GM12878 (cell line): Measurements from ENCODE around the gene ARHGAP45. TPM values are rescaled to one million over a fixed set of nuclear protein-coding genes. Genes with fewer than 3 reads are reported as not detected.

Experiments
- ATAC-seq: fragments of 200-7000 bp; cut with Tn5 transposase; 3 replicates; pipeline ENCODE4 v1.9.1; 2020; ENCODE audit warnings: mild to moderate bottlenecking, moderate library complexity
- BruUV-seq: library from RNA; stranded (reverse); fragments of 400-500 nt; replicated peaks from 2 replicates; lab custom pipeline; 2021; lab: Mats Ljungman, UMichigan
- CTCF ChIA-PET: fragments of 300-600 bp; sonication (Branson Sonifier 250); formaldehyde crosslinking; extraction: SDS; loops from one replicate; lab custom pipeline; 2021; ENCODE audit warnings: inconsistent platforms; lab: Yijun Ruan, JAX
- POLR2A ChIA-PET: fragments of 350-600 bp; formaldehyde crosslinking; extraction: SDS; loops from one replicate; lab custom pipeline; 2021; ENCODE audit warnings: inconsistent platforms; lab: Charles Lee
- RAD21 ChIA-PET: fragments of 300-600 bp; sonication (Branson Sonifier 250); formaldehyde crosslinking; loops from one replicate; lab custom pipeline; 2023; ENCODE audit warnings: antibody characterized with exemption; ENCODE audit not compliant: unreplicated experiment; lab: Charles Lee
- SMC1A ChIA-PET: fragments of 300-600 bp; sonication (Branson Sonifier 250); formaldehyde crosslinking; loops from one replicate; lab custom pipeline; 2023; ENCODE audit not compliant: unreplicated experiment, uncharacterized antibody; lab: Charles Lee
- DNase-seq: peaks from one replicate; pipeline ENCODE4 v3.0.0-alpha.2; 2011; ENCODE audit warnings: low read depth, low spot score
- FAIRE-seq: peaks from 3 replicates; lab custom pipeline; 2011; peaks lifted over from hg19 to GRCh38; lab: Jason Lieb, UNC
- H2AFZ ChIP-seq: 2 replicates; pipeline ENCODE4 v1.6.0; 2011; ENCODE audit warnings: low read depth, low read length, control low read depth; ENCODE audit not compliant: control insufficient read depth
- H3K27ac ChIP-seq: 2 replicates; pipeline ENCODE4 v1.5.1; 2011; ENCODE audit warnings: control low read depth; ENCODE audit not compliant: control insufficient read depth, insufficient read depth
- H3K27me3 ChIP-seq, 2 experiments: replicated peaks in 1 of 2; 2 replicates each; pipeline versions ENCODE4 v1.6.0 to v1.6.1; 2011; ENCODE audit warnings: low read length in 1 of 2; ENCODE audit not compliant: control insufficient read depth in 2 of 2, insufficient read depth in 2 of 2
- H3K36me3 ChIP-seq, 2 experiments: 2 replicates each; pipeline ENCODE4 v1.5.1; 2011; ENCODE audit warnings: low read length in 1 of 2; ENCODE audit not compliant: control insufficient read depth in 2 of 2, insufficient read depth in 2 of 2
- H3K4me1 ChIP-seq: 2 replicates; pipeline ENCODE4 v1.6.1; 2011; ENCODE audit warnings: mild to moderate bottlenecking, low read length, moderate library complexity, mixed read lengths; ENCODE audit not compliant: control insufficient read depth, insufficient read depth
- H3K4me2 ChIP-seq: 2 replicates; pipeline ENCODE4 v1.6.0; 2011; ENCODE audit warnings: control low read depth; ENCODE audit not compliant: control insufficient read depth, insufficient read depth
- H3K4me3 ChIP-seq: fragments of 200-600 bp; sonication (generic); 2 replicates; pipeline ENCODE4 v1.5.1; 2016
- H3K79me2 ChIP-seq: 2 replicates; pipeline ENCODE4 v1.6.0; 2011; ENCODE audit warnings: low read length; ENCODE audit not compliant: control insufficient read depth, insufficient read depth
- H3K9ac ChIP-seq: 2 replicates; pipeline ENCODE4 v1.8.0; 2011; ENCODE audit warnings: low read length, control low read depth, mixed read lengths; ENCODE audit not compliant: control insufficient read depth, insufficient read depth
- H3K9me3 ChIP-seq: replicated peaks from 3 replicates; pipeline ENCODE4 v1.5.1; 2011; ENCODE audit warnings: mild to moderate bottlenecking, low read length; ENCODE audit not compliant: control insufficient read depth, insufficient read depth
- H4K20me1 ChIP-seq: 2 replicates; pipeline ENCODE4 v1.6.0; 2011; ENCODE audit not compliant: control insufficient read depth, insufficient read depth
- POLR2AphosphoS2 ChIP-seq: IDR thresholded peaks from 2 replicates; pipeline ENCODE4 v1.6.1; 2011; ENCODE audit warnings: low read depth, mild to moderate bottlenecking, low read length, improper control_type of control experiment, moderate library complexity
- POLR2AphosphoS5 ChIP-seq: IDR thresholded peaks from 2 replicates; pipeline ENCODE4 v1.6.1; 2011; ENCODE audit warnings: mild to moderate bottlenecking, low read length, inconsistent platforms
- WGBS: methylation state at CpG from one replicate; pipeline ENCODE4 v1.1.6; 2016; ENCODE audit warnings: low lambda C conversion rate; ENCODE audit not compliant: insufficient replicate concordance, insufficient coverage; ENCODE audit errors: missing lambda C conversion rate; 5-methylcytosine and 5-hydroxymethylcytosine counted together
- in situ Hi-C: fragments of 300-500 bp; cut with MboI; formaldehyde crosslinking; loops from 9 replicates; pipeline ENCODE4 v1.14.3; 2018; ENCODE audit warnings: mixed read lengths
- intact Hi-C: fragments of 100-400 bp; cut with micrococcal nuclease; formaldehyde crosslinking; loops from one replicate; pipeline ENCODE4 v1.14.2; 2022; ENCODE audit not compliant: unreplicated experiment
- polyA plus RNA-seq, 11 experiments: library from polyadenylated mRNA; depleted of rRNA in 4 of 11; unstranded in 6 of 11; stranded (reverse) in 5 of 11; fragments of >200 nt; fragmentation: Nextera tagmentation in 4 of 11; fragmentation: Illumina TruSeq in 1 of 11; extraction: Ambion mirVana in 4 of 11; extraction: Trizol in 1 of 11; gene quantifications; 1 replicate in 1 of 11; 2 replicates in 10 of 11; pipeline versions ENCODE4 v1.2.1 to v1.2.3, GENCODE V29; 2011 to 2016; ENCODE audit warnings: inconsistent platforms in 2 of 11, missing spikeins in 2 of 11, low read depth in 1 of 11
- total RNA-seq, 4 experiments: library from RNA; depleted of rRNA in 3 of 4; stranded (reverse); fragments of >200 nt in 3 of 4; fragmentation: Illumina TruSeq in 1 of 4; extraction: Trizol in 1 of 4; gene quantifications; 2 replicates each; pipeline versions ENCODE4 v1.2.1 to v1.2.3, GENCODE V29; 2013 to 2021

Gene ARHGAP45
- total and polyA plus RNA-seq, 10 of the 15 experiments (the other 5 are each of a cell fraction or from before 2014, with no cell fraction given), result 1.4 to 151 (median 59.9) TPM

- peaks cover 5% of the 10 kb centered on the region for H3K79me2 ChIP-seq
- no peak for DNase-seq
- in situ Hi-C loops, result loop anchor here (5.0 kb wide), 1 partner anchor 92 kb away; no protein-coding TSS in a partner anchor
- H3K27me3 ChIP-seq, result no peaks in the 10 kb centered on the region
- ChIA-PET POLR2A (no interaction called here), SMC1A (no interaction called here), RAD21 (no interaction called here), CTCF (no interaction called here)
- TF ChIP-seq POLR2AphosphoS5 (no peak), POLR2AphosphoS2 (0 out of 2 replicates have a peak, but pooled peaks have one; percentile 29)
- H3K4me2 ChIP-seq, result no peak overlapping the region
- FAIRE-seq, result no peak
- intact Hi-C loops, result loop anchor here (5.0 kb wide), 1 partner anchor 82 kb away; no protein-coding TSS in a partner anchor
- H3K27ac ChIP-seq, result no peak overlapping the region
- WGBS, result 92% methylated on average over 50 of the region's 54 CpGs
- H3K4me3 ChIP-seq, result no peak overlapping the region
- H3K9me3 ChIP-seq, result no peaks in the 10 kb centered on the region
- no TSS peak for BruUV-seq
- H3K4me1 ChIP-seq, result peaks cover 6% of the 10 kb centered on the region; the same call in 1 of the 2 replicates
- H3K9ac ChIP-seq, result no peak overlapping the region
- H2AFZ ChIP-seq, result no peak overlapping the region
- no peak for ATAC-seq
- H3K36me3 ChIP-seq, result peaks cover 0 to 21% of the 10 kb centered on the region in 2 experiments; a peak in 3 of 4 replicates
- H4K20me1 ChIP-seq, result no peaks in the 10 kb centered on the region; the same call in 1 of the 2 replicates
Observed at GRCh38 chr19:1109697-1110671, 43.0 kb downstream of the ARHGAP45 start.
